CD14-positive monocyte (primary cell): ENCODE results near the gene YTHDF1. TPM values are rescaled to one million over a fixed set of nuclear protein-coding genes. Genes with fewer than 3 reads are reported as not detected.

Experiments
- DNase-seq, 3 donors: peaks; one replicate each; pipeline ENCODE4 v3.0.0-alpha.2; 2011 to 2022
- H2AFZ ChIP-seq: 2 replicates; pipeline ENCODE4 v1.6.0; 2012; ENCODE audit warnings: mild to moderate bottlenecking, low read depth, low read length, inconsistent platforms; ENCODE audit not compliant: insufficient read depth, poor library complexity, severe bottlenecking
- H3K27ac ChIP-seq, 2 donors: 1 replicate in 1 of 2; 2 replicates in 1 of 2; pipeline ENCODE4 v1.5.1; 2012 to 2013; ENCODE audit warnings: low read length in 2 of 2, control low read depth in 1 of 2, inconsistent platforms in 1 of 2, low read depth in 1 of 2, mild to moderate bottlenecking in 1 of 2
- H3K27me3 ChIP-seq, 2 donors: one replicate each; pipeline versions ENCODE4 v1.6.0 to v1.6.1; 2011 to 2013; ENCODE audit warnings: low read length in 2 of 2; ENCODE audit not compliant: control insufficient read depth in 2 of 2, insufficient read depth in 2 of 2
- H3K36me3 ChIP-seq, 2 donors: replicated peaks in 1 of 2; 1 replicate in 1 of 2; 2 replicates in 1 of 2; pipeline versions ENCODE4 v1.5.1 to v1.6.1; 2012 to 2013; ENCODE audit warnings: low read length in 2 of 2, control low read depth in 1 of 2, inconsistent platforms in 1 of 2, mild to moderate bottlenecking in 1 of 2; ENCODE audit not compliant: insufficient read depth in 2 of 2, control insufficient read depth in 1 of 2
- H3K4me1 ChIP-seq, 2 donors: 1 replicate in 1 of 2; 2 replicates in 1 of 2; pipeline versions ENCODE4 v1.5.1 to v1.6.1; 2012 to 2013; ENCODE audit warnings: low read length in 2 of 2, control low read depth in 1 of 2, inconsistent platforms in 1 of 2, mild to moderate bottlenecking in 1 of 2, moderate library complexity in 1 of 2; ENCODE audit not compliant: insufficient read depth in 2 of 2, control insufficient read depth in 1 of 2
- H3K4me2 ChIP-seq: replicated peaks from 2 replicates; pipeline ENCODE3; 2012; ENCODE audit warnings: low read length, moderate library complexity, mild to moderate bottlenecking; ENCODE audit not compliant: poor library complexity, severe bottlenecking; ENCODE audit errors: extremely low read depth
- H3K4me3 ChIP-seq, 3 experiments: fragments of 200-600 bp in 1 of 3; sonication (generic) in 1 of 3; replicated peaks in 1 of 3; 1 replicate in 2 of 3; 2 replicates in 1 of 3; pipeline ENCODE4 v1.5.1; 2011 to 2013; ENCODE audit warnings: low read length in 3 of 3, mild to moderate bottlenecking in 3 of 3, control low read depth in 2 of 3, low read depth in 2 of 3, inconsistent platforms in 1 of 3, moderate library complexity in 1 of 3
- H3K79me2 ChIP-seq: 2 replicates; pipeline ENCODE4 v1.6.0; 2012; ENCODE audit warnings: mild to moderate bottlenecking, control low read depth, inconsistent platforms, low read length, moderate library complexity; ENCODE audit not compliant: insufficient read depth
- H3K9ac ChIP-seq: 2 replicates; pipeline ENCODE4 v1.6.0; 2017; ENCODE audit warnings: low read length, mild to moderate bottlenecking; ENCODE audit not compliant: insufficient read depth, poor library complexity, severe bottlenecking
- H3K9me3 ChIP-seq, 2 donors: replicated peaks in 1 of 2; 1 replicate in 1 of 2; 2 replicates in 1 of 2; pipeline versions ENCODE4 v1.5.1 to v1.6.1; 2012 to 2013; ENCODE audit warnings: low read length in 2 of 2, control low read depth in 1 of 2; ENCODE audit not compliant: control insufficient read depth in 1 of 2, insufficient read depth in 1 of 2
- H4K20me1 ChIP-seq: 2 replicates; pipeline ENCODE4 v1.6.0; 2012; ENCODE audit warnings: mild to moderate bottlenecking, low read length, control low read depth, moderate library complexity; ENCODE audit not compliant: insufficient read depth
- H3K27ac Mint-ChIP-seq, 7 donors: one replicate each; pipeline ENCODE4 v1.8.0; 2020; ENCODE audit warnings: mild to moderate bottlenecking in 7 of 7, mixed read lengths in 7 of 7, moderate library complexity in 6 of 7, inconsistent platforms in 2 of 7
- H3K27me3 Mint-ChIP-seq, 3 donors: one replicate each; pipeline ENCODE4 v1.8.0; 2021 to 2022; ENCODE audit warnings: low read depth in 3 of 3, mild to moderate bottlenecking in 3 of 3, mixed read lengths in 3 of 3, moderate library complexity in 3 of 3, inconsistent platforms in 1 of 3
- H3K36me3 Mint-ChIP-seq, 2 donors: one replicate each; pipeline ENCODE4 v1.8.0; 2020; ENCODE audit warnings: mixed read lengths in 2 of 2, inconsistent platforms in 1 of 2, mild to moderate bottlenecking in 1 of 2
- H3K4me1 Mint-ChIP-seq: one replicate; pipeline ENCODE4 v1.8.0; 2020; ENCODE audit warnings: mild to moderate bottlenecking, mixed read lengths
- H3K4me3 Mint-ChIP-seq, 2 donors: one replicate each; pipeline ENCODE4 v1.8.0; 2020; ENCODE audit warnings: mild to moderate bottlenecking in 2 of 2, mixed read lengths in 2 of 2, moderate library complexity in 1 of 2
- H3K9me3 Mint-ChIP-seq, 7 donors: one replicate each; pipeline ENCODE4 v1.8.0; 2020 to 2022; ENCODE audit warnings: mixed read lengths in 7 of 7, mild to moderate bottlenecking in 6 of 7, moderate library complexity in 6 of 7, inconsistent platforms in 2 of 7
- WGBS: methylation state at CpG from one replicate; pipeline ENCODE4 v1.1.5; 2013; ENCODE audit warnings: missing lambda C conversion rate; ENCODE audit not compliant: insufficient coverage; 5-methylcytosine and 5-hydroxymethylcytosine counted together
- intact Hi-C, 2 donors: fragments of 100-400 bp; cut with micrococcal nuclease; formaldehyde crosslinking; loops; one replicate each; pipeline versions ENCODE4 v1.15.0 to v1.15.1; 2023
- polyA plus RNA-seq, 3 donors: library from polyadenylated mRNA; depleted of rRNA in 1 of 3; unstranded in 2 of 3; stranded (reverse) in 1 of 3; fragments of 300-500 nt in 2 of 3; fragments of >200 nt in 1 of 3; fragmentation: Illumina TruSeq in 2 of 3; gene quantifications; 1 replicate in 2 of 3; 2 replicates in 1 of 3; pipeline ENCODE4 v1.2.3, GENCODE V29; 2012 to 2021
- TF ChIP-seq, protein P1 (sequence below): fragments of 200-600 bp; IDR thresholded peaks from one replicate; pipeline ENCODE4 v1.8.0; 2022; ENCODE audit warnings: antibody characterized with exemption, mild to moderate bottlenecking

YTHDF1 gene
- polyA plus RNA-seq, 3 donors = 18.0 to 33.4 (median 25.9) TPM

GRCh38 chr20:63189846-63190559, 25.9 kb downstream of the YTHDF1 start:
- H4K20me1 ChIP-seq = peaks cover 11% of the 10 kb centered on the region
- H3K36me3 ChIP-seq = peaks cover 4 to 10% of the 10 kb centered on the region in 2 donors
- peaks cover 0 to 2% (median 0%) of the 10 kb centered on the region in 3 donors for H3K27me3 Mint-ChIP-seq
- TF ChIP-seq, protein P1, sequence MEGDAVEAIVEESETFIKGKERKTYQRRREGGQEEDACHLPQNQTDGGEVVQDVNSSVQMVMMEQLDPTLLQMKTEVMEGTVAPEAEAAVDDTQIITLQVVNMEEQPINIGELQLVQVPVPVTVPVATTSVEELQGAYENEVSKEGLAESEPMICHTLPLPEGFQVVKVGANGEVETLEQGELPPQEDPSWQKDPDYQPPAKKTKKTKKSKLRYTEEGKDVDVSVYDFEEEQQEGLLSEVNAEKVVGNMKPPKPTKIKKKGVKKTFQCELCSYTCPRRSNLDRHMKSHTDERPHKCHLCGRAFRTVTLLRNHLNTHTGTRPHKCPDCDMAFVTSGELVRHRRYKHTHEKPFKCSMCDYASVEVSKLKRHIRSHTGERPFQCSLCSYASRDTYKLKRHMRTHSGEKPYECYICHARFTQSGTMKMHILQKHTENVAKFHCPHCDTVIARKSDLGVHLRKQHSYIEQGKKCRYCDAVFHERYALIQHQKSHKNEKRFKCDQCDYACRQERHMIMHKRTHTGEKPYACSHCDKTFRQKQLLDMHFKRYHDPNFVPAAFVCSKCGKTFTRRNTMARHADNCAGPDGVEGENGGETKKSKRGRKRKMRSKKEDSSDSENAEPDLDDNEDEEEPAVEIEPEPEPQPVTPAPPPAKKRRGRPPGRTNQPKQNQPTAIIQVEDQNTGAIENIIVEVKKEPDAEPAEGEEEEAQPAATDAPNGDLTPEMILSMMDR = no peak
- H3K9me3 Mint-ChIP-seq = peaks cover 1 to 10% (median 6%) of the 10 kb centered on the region in 7 donors
- H3K4me3 Mint-ChIP-seq = no peak overlapping the region
- no peak overlapping the region for H3K27ac ChIP-seq
- H3K36me3 Mint-ChIP-seq = peaks cover 6 to 8% of the 10 kb centered on the region in 2 donors
- H3K4me1 ChIP-seq = no peaks in the 10 kb centered on the region
- no peak overlapping the region for H3K4me3 ChIP-seq
- no peak overlapping the region for H3K4me2 ChIP-seq
- no peak for DNase-seq
- intact Hi-C loops = no loop called here
- peaks cover 13 to 15% of the 10 kb centered on the region in 2 donors for H3K9me3 ChIP-seq
- no peak overlapping the region for H3K27ac Mint-ChIP-seq
- no peak overlapping the region for H2AFZ ChIP-seq
- no peaks in the 10 kb centered on the region for H3K4me1 Mint-ChIP-seq
- no peaks in the 10 kb centered on the region for H3K27me3 ChIP-seq
- no peaks in the 10 kb centered on the region for H3K79me2 ChIP-seq
- H3K9ac ChIP-seq = no peak overlapping the region
- WGBS = 96% methylated on average over 14 of the region's 17 CpGs

- H2AFZ ChIP-seq = no peak overlapping the region
- no peak overlapping the region for H3K27ac ChIP-seq
- peaks cover 0 to 2% of the 10 kb centered on the region in 2 donors for H3K36me3 ChIP-seq
- peaks cover 13 to 15% of the 10 kb centered on the region in 2 donors for H3K9me3 ChIP-seq
- no peaks in the 10 kb centered on the region for H3K79me2 ChIP-seq
- intact Hi-C loops = no loop called here
- no peak overlapping the region for H3K4me2 ChIP-seq
- H4K20me1 ChIP-seq = peaks cover 7% of the 10 kb centered on the region
- Mint-ChIP-seq H3K36me3 (peaks cover under 1% of the 10 kb centered on the region in 2 donors), H3K27ac (no peak overlapping the region), H3K9me3 (peaks cover 1 to 10% (median 6%) of the 10 kb centered on the region in 7 donors), H3K4me3 (no peak overlapping the region), H3K27me3 (peaks cover 0 to 2% (median 0%) of the 10 kb centered on the region in 3 donors), H3K4me1 (no peaks in the 10 kb centered on the region)
- H3K9ac ChIP-seq = no peak overlapping the region
- WGBS = 96% methylated on average over 3 of the region's 5 CpGs
- DNase-seq = no peak
- H3K27me3 ChIP-seq = no peaks in the 10 kb centered on the region
- H3K4me1 ChIP-seq = no peaks in the 10 kb centered on the region
- TF ChIP-seq, protein P1 = no peak
- H3K4me3 ChIP-seq = no peak overlapping the region
These were observed 26.6 kb downstream of the YTHDF1 start for GRCh38 chr20:63189322-63189642.
